Measurements from ENCODE around the gene LINS1. TPM values are rescaled to one million over a fixed set of nuclear protein-coding genes. Genes with fewer than 3 reads are reported as not detected.

Gene LINS1
- total RNA-seq, 2 experiments from 2014 or later, result 38.9 to 39.6 TPM

DNA sequence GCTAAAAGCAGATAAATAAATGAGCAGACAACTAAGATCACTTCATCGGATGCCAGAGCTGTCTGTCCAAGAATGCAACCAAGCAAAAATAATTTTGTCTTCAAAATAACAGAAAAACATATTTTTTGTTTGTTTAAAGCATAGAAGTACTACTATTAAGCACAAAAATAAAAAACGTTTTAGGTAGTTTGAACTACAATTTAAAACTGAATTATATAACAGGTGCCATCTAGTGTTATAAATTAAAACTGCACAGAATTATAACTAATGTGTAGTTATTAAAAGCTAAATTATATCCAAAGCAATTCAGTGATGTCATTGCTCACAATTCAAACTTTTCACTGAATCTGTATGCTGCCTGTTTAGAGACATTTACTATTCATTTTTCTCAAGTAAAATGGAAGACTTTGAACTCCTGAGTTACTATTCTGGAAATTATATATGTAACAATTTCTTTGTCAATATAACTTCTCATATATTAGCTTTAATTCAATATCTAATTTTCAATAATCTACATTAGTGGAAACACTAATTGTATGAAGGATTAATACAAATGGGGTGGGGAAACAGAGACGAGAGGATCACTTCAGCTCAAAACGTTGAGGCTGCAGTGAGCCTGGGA, 29.5 kb downstream of the LINS1 start:
- peak; percentile 77 for TF ChIP-seq CTCF (IDR thresholded peaks at IDR 0.05)
- Mint-ChIP-seq H3K27me3 (no peaks in the 10 kb centered on the region), H3K9me3 (no peaks in the 10 kb centered on the region), H3K27ac (peak overlapping the region; percentile 74), H3K4me1 (ENCODE audit: low read depth) (peaks cover 62% of the 10 kb centered on the region), H3K4me3 (peak overlapping the region; percentile 22), H3K36me3 (ENCODE audit: low read depth) (peaks cover 90% of the 10 kb centered on the region)
- Histone ChIP-seq H3K27ac (ENCODE audit: low read depth in 1 of 2, low read length in 2 of 2) (peak overlapping the region in 1 of 2 donors; percentile 18), H3K27me3 (ENCODE audit: control insufficient read depth in 1 of 2, insufficient read depth in 2 of 2, low read length in 2 of 2) (no peaks in the 10 kb centered on the region), H3K36me3 (ENCODE audit: insufficient read depth, low read length) (peaks cover 48% of the 10 kb centered on the region), H3K4me3 (ENCODE audit: low read length) (peak overlapping the region; percentile 12), H3K9me3 (ENCODE audit: control insufficient read depth in 1 of 2, insufficient read depth in 1 of 2, low read length in 2 of 2) (no peaks in the 10 kb centered on the region), H3K4me1 (ENCODE audit: insufficient read depth, low read length) (peaks cover 19% of the 10 kb centered on the region)
- DNase-seq (peak in 3 of 14 experiments; percentile 41 to 58 (median 53)), ATAC-seq (ENCODE audit: poor library complexity) (peak; percentile 68)
- CTCF ChIA-PET, result interaction anchor here (0.7 to 3.4 kb wide), 11 partner anchors 9 to 643 kb away, joined by 3 to 19 read pairs (median 5); partner anchors contain the start of genes ASB7 and LINS1
- intact Hi-C loops (cut with DNase I, micrococcal nuclease), result loop anchor here (1.0 to 5.0 kb wide), 4 partner anchors 30 to 645 kb away; partner anchors contain the start of genes ASB7 (in 2 of the 2) and LINS1 (in 2 of the 2)
- POLR2A ChIA-PET, result interaction anchor here (0.9 to 4.1 kb wide), 8 partner anchors 14 to 242 kb away, joined by 3 to 44 read pairs (median 8); partner anchors contain the start of genes ADAMTS17, ASB7 and LINS1

- TF ChIP-seq CTCF (IDR thresholded peaks at IDR 0.05), result no peak
- Histone ChIP-seq H3K9me3 (ENCODE audit: control insufficient read depth in 1 of 2, insufficient read depth in 1 of 2, low read length in 2 of 2) (no peaks in the 10 kb centered on the region), H3K4me1 (ENCODE audit: insufficient read depth, low read length) (peaks cover 19% of the 10 kb centered on the region), H3K27ac (ENCODE audit: low read depth in 1 of 2, low read length in 2 of 2) (peak overlapping the region; percentile 13 to 18), H3K4me3 (ENCODE audit: low read length) (peak overlapping the region; percentile 12), H3K36me3 (ENCODE audit: insufficient read depth, low read length) (peaks cover 48% of the 10 kb centered on the region), H3K27me3 (ENCODE audit: control insufficient read depth in 1 of 2, insufficient read depth in 2 of 2, low read length in 2 of 2) (no peaks in the 10 kb centered on the region)
- H3K27ac Mint-ChIP-seq, result peak overlapping the region; percentile 74
- H3K36me3 Mint-ChIP-seq (ENCODE audit: low read depth), result peaks cover 85% of the 10 kb centered on the region
- peak in 6 of 14 experiments; percentile 7 to 39 (median 21) for DNase-seq
- H3K4me1 Mint-ChIP-seq (ENCODE audit: low read depth), result peaks cover 57% of the 10 kb centered on the region
- no peaks in the 10 kb centered on the region for H3K9me3 Mint-ChIP-seq
- peak; percentile 26 for ATAC-seq (ENCODE audit: poor library complexity)
- H3K4me3 Mint-ChIP-seq, result peak overlapping the region; percentile 22
- ChIA-PET CTCF (interaction anchor here (0.7 to 3.4 kb wide), 9 partner anchors 9 to 643 kb away, joined by 3 to 19 read pairs (median 5); no protein-coding TSS in a partner anchor), POLR2A (interaction anchor here (0.9 to 4.1 kb wide), 8 partner anchors 15 to 241 kb away, joined by 3 to 44 read pairs (median 8); partner anchors contain the start of genes ADAMTS17, ASB7 and LINS1)
- intact Hi-C loops (cut with DNase I, micrococcal nuclease), result loop anchor here (1.0 to 5.0 kb wide), 6 partner anchors 31 to 644 kb away; partner anchors contain the start of genes ASB7 (in 2 of the 2) and LINS1 (in 2 of the 2)
- no peaks in the 10 kb centered on the region for H3K27me3 Mint-ChIP-seq
Measured at GRCh38 chr15:100571592-100572167, 30.3 kb downstream of the LINS1 start.

DNA sequence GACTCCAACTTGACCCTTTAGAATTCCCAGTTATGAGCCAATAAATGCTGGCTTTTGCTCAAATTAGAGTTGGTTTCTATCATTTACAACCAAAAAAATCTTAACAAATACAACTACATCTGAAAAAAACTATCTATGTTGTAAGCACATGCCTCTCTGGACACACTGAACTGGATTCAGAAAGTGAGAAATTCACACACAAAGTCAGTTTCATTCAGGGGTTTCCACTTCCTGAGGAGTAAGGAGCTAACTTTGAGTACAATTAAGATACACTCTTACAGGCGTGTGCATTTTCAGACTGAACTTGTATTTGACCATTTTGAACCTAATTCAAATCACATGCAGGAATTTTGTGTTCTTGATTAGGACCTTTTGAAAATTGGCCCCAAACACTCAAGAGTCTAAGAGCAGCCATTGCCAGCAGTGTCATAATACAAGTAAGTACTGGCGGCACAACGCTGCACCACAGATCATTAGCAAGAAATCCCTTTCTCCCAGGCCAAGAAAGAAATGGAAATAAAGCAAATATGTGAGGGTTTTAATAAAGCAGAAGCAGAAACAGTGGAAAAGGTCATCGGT, 31.2 kb downstream of the LINS1 start:
- Mint-ChIP-seq H3K27me3 (no peaks in the 10 kb centered on the region), H3K4me3 (peak overlapping the region; percentile 22), H3K4me1 (ENCODE audit: low read depth) (peaks cover 52% of the 10 kb centered on the region), H3K27ac (peak overlapping the region; percentile 74), H3K36me3 (ENCODE audit: low read depth) (peaks cover 82% of the 10 kb centered on the region), H3K9me3 (no peaks in the 10 kb centered on the region)
- ChIA-PET POLR2A (interaction anchor here (0.7 to 4.1 kb wide), 4 partner anchors 26 to 229 kb away, joined by 3 to 44 read pairs (median 29); partner anchors contain the start of genes ADAMTS17, ASB7 and LINS1), CTCF (interaction anchor here (0.7 to 3.4 kb wide), 3 partner anchors 10 to 642 kb away, joined by 3 to 19 read pairs (median 3); no protein-coding TSS in a partner anchor)
- ATAC-seq (ENCODE audit: poor library complexity), result no peak
- TF ChIP-seq CTCF (IDR thresholded peaks at IDR 0.05), result no peak
- Histone ChIP-seq H3K27ac (ENCODE audit: low read depth in 1 of 2, low read length in 2 of 2) (peak overlapping the region; percentile 13 to 18), H3K9me3 (ENCODE audit: control insufficient read depth in 1 of 2, insufficient read depth in 1 of 2, low read length in 2 of 2) (no peaks in the 10 kb centered on the region), H3K4me1 (ENCODE audit: insufficient read depth, low read length) (peaks cover 19% of the 10 kb centered on the region), H3K4me3 (ENCODE audit: low read length) (no peak overlapping the region), H3K27me3 (ENCODE audit: control insufficient read depth in 1 of 2, insufficient read depth in 2 of 2, low read length in 2 of 2) (no peaks in the 10 kb centered on the region), H3K36me3 (ENCODE audit: insufficient read depth, low read length) (peaks cover 48% of the 10 kb centered on the region)
- intact Hi-C loops (cut with DNase I, micrococcal nuclease), result loop anchor here (2.0 to 5.0 kb wide), 3 partner anchors 220 to 644 kb away; no protein-coding TSS in a partner anchor
- peak in 1 of 14 experiments; percentile 21 for DNase-seq
